GM12865 (cell line): ENCODE data around the gene LRRC1.

ENCODE experiments used
- DNase-seq: peaks from one replicate; pipeline ENCODE4 v3.0.0; 2010; ENCODE audit warnings: low read depth
- H3K4me3 ChIP-seq: 2 replicates; pipeline ENCODE4 v1.5.1; 2011; ENCODE audit warnings: mild to moderate bottlenecking, low read depth, low read length, control low read depth
- TF ChIP-seq, protein P1 (sequence below): IDR thresholded peaks from 2 replicates; pipeline ENCODE4 v1.5.1; 2011; ENCODE audit warnings: low read length, control low read depth, low read depth, inconsistent platforms; ENCODE audit not compliant: insufficient read depth; ENCODE audit errors: missing control alignments

LRRC1 gene

DNA sequence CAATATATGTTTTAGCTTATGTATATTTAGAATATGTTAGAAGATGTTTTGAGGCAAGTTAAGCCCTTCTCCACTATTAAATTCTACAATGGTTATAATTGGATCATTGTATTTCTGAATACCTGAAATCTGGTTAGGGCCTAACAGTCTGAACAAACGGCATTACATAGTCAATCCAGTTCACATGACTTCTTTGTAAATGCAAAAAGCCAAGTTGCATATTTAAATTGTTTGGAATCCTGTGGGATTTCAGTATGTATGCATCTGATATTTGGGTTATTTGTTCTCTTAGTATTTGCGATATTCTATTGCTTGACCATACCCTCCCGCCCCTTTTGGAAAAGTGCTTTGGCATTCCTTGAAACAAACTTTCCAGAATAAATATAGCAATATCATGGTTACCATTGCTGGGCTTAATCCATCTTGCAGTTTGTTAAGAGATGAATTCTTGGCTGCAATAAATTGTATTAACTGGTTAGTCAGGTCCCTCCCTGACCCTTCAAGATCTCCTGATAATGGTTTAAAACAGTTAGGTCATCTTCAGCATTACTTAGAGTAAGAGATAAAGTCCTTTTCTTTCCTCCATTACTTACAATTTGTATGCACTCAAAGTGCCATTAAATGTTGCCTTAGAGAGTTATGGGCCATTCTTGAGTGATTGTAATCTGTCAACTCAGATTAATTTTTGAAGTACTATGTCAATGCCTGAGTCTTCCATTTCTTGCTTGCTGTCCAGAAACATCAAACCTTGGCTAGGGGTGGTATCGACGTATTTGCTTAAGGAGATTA is 36.5 kb downstream of the LRRC1 start:
- H3K4me3 ChIP-seq, result no peak overlapping the region
- DNase-seq, result no peak
- TF ChIP-seq, protein P1, sequence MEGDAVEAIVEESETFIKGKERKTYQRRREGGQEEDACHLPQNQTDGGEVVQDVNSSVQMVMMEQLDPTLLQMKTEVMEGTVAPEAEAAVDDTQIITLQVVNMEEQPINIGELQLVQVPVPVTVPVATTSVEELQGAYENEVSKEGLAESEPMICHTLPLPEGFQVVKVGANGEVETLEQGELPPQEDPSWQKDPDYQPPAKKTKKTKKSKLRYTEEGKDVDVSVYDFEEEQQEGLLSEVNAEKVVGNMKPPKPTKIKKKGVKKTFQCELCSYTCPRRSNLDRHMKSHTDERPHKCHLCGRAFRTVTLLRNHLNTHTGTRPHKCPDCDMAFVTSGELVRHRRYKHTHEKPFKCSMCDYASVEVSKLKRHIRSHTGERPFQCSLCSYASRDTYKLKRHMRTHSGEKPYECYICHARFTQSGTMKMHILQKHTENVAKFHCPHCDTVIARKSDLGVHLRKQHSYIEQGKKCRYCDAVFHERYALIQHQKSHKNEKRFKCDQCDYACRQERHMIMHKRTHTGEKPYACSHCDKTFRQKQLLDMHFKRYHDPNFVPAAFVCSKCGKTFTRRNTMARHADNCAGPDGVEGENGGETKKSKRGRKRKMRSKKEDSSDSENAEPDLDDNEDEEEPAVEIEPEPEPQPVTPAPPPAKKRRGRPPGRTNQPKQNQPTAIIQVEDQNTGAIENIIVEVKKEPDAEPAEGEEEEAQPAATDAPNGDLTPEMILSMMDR, result no peak

DNA sequence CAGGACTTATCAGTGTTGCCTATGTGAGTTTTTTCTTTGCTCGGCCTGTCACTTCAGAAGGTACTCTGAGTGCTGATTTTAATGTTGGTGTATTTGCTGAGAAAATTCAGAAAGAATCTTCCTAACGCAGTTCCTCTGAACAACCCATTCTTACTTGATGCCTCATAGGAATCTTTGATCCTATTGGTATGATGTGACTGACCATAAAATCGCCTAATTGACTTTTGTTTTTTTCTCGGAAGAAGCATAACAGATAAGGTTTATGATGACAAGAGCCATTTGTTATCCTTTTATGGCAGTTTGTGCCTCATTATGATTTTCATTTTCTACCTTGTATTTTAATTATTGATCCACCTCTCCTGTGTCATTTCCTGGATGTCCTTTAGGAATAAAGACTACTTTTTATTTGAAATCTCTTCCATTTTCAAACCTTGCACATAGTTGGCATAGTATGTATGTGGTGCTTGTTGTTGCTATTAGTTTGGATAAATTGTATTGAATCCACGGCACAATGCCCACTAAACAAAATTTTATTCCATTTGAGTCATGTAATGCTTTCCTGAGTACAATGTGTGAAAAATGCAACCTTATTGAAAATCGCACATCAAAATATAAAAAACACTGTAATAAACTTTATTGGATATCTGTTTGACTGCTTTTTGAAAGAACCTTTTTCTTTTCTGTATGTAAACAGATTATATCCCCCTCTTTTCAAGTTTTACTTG is 37.3 kb downstream of the LRRC1 start:
- no peak for DNase-seq
- TF ChIP-seq, protein P1, result no peak
- no peak overlapping the region for H3K4me3 ChIP-seq

DNA sequence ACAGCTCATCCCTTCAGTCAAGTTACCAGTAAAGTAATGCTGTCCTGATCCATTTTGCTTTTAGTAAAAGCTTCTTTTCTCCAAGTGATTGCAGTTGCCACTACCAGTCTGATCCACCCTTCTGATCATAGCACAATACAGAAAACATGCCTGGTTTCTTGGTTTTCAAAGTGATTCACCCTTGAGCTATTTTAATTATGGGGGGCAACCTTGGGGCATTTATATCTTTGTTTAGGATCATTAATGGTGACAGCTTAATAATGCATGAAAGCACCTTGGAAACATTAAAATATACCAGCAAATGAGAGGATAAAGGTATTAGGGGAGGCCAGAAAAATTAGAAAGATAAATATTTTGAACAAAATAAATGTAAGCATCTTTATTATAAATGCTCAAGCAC is 38.4 kb downstream of the LRRC1 start:
- H3K4me3 ChIP-seq, result no peak overlapping the region
- no peak for DNase-seq
- TF ChIP-seq, protein P1, result no peak

DNA sequence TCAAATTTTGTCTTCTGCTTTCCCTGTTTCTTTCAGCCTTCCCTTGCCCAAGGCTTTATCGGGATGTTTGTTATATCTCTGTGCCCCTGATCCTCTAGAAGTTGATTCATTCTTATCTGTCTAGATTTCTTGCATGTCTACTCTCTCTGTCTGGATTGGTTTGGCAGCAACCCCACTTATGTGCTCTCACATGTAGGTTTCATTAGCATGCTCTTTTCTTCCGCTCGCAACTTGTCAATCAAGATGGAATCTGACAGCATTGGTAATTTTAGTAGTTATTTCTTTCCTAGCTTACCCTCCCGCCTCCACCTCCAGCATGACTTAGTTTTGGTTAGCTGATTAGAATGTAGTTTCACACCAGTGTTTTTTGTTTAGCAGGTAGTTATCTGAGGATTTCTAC is 39.3 kb downstream of the LRRC1 start:
- TF ChIP-seq, protein P1, result no peak
- H3K4me3 ChIP-seq, result no peak overlapping the region
- DNase-seq, result no peak

DNA sequence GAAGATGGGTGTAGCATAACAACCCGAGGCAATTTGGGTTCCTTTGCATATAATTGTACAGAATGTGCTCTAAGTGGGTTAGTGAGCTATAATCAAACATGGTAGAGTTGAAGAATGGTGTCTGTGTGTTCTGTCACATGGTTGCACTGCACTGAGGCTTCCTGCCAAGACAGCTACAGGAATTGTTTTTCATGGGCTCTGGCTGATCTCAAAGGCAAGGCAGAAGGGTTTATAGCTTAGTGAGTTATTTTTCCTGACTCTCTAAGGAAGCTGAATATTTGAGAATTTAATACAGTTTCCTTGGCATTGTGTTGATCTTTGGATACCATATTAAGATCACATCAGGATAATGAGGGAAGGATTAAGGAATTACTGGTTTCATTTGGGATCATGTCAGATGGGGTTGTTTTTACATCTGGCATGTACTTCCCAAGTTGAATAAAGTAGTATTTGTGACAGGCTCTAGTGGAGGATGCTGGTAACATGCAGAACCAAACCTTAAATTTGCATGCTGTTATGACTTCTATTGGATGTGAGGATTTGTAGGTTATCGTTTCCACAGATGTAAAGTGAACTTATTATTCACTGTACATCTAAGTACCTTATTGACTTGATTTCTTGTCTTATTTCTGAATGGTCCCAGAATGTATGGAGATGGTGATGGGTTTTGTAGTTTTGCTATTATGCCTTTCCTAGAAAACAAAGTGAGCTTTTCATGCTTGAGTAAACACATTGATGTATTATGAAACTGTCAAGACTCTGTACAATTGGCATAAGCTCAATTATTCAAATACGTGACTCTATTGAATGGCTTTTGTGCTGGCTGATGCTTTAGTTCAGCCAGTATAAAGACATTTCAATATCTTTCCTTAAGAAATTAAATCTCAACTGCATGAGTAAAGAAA is 43.3 kb downstream of the LRRC1 start:
- TF ChIP-seq, protein P1, result no peak
- H3K4me3 ChIP-seq, result no peak overlapping the region
- no peak for DNase-seq

DNA sequence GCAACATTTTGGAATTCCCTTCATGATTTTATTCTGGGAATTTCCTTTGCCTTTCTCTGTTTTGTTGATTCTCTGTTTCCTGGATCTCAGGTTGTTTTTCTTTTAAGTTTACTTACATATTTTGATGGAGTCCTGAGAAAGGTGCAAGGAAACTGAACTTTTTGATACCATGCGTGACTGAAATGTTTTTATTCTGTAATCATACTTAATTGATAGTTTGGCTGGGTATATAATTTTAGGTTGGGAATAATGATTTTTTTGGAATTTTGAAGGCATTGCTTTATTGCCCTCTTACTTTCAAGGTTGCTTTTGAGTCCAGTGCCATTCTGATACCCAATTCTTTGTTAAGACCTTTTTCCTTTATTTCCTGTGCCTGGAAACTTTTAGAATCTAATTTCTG is 45.2 kb downstream of the LRRC1 start:
- no peak overlapping the region for H3K4me3 ChIP-seq
- TF ChIP-seq, protein P1, result no peak

More for the DNA sequence above, 45.2 kb downstream of the LRRC1 start:
- no peak for DNase-seq
